Karpas-422 (cell line): ENCODE measurements around the gene GABBR2. TPM values are rescaled to one million over a fixed set of nuclear protein-coding genes. Genes with fewer than 3 reads are reported as not detected.

Source experiments
- DNase-seq: peaks from one replicate; pipeline ENCODE4 v3.0.0-alpha.2; 2015
- H2AFZ ChIP-seq: fragments of 200-600 bp; sonication (generic); 2 replicates; pipeline ENCODE4 v1.6.1; 2014; ENCODE audit warnings: antibody characterized with exemption, low read length, mixed read lengths
- H3K27ac ChIP-seq: fragments of 200-600 bp; sonication (generic); 2 replicates; pipeline ENCODE4 v1.5.1; 2014; ENCODE audit warnings: mild to moderate bottlenecking, low read length, moderate library complexity
- H3K27me3 ChIP-seq: fragments of 200-600 bp; sonication (generic); 2 replicates; pipeline ENCODE4 v1.6.1; 2014; ENCODE audit warnings: low read length, mixed read lengths
- H3K36me3 ChIP-seq: fragments of 200-600 bp; sonication (generic); 2 replicates; pipeline ENCODE4 v1.6.1; 2014; ENCODE audit warnings: low read length, mixed read lengths; ENCODE audit not compliant: insufficient read depth
- H3K4me1 ChIP-seq: fragments of 200-600 bp; sonication (generic); 2 replicates; pipeline ENCODE4 v1.6.1; 2014; ENCODE audit warnings: mild to moderate bottlenecking, low read length, mixed read lengths
- H3K4me2 ChIP-seq: fragments of 200-600 bp; sonication (generic); 2 replicates; pipeline ENCODE4 v1.6.1; 2014; ENCODE audit warnings: low read length, low read depth, mild to moderate bottlenecking; ENCODE audit not compliant: poor library complexity, severe bottlenecking
- H3K4me3 ChIP-seq: fragments of 200-600 bp; sonication (generic); 2 replicates; pipeline ENCODE4 v1.5.1; 2014; ENCODE audit warnings: mild to moderate bottlenecking, antibody characterized with exemption, low read length, mixed read lengths
- H3K79me2 ChIP-seq: fragments of 200-600 bp; sonication (generic); 2 replicates; pipeline ENCODE4 v1.6.1; 2014; ENCODE audit warnings: mild to moderate bottlenecking, low read length, mixed read lengths
- H3K9ac ChIP-seq: fragments of 200-600 bp; sonication (generic); 2 replicates; pipeline ENCODE4 v1.6.0; 2014; ENCODE audit warnings: low read length
- H3K9me2 ChIP-seq: fragments of 200-600 bp; sonication (generic), shearing (Covaris generic); replicated peaks from 2 replicates; pipeline ENCODE4 v1.6.0; 2014; ENCODE audit warnings: mild to moderate bottlenecking, low read length, moderate library complexity; ENCODE audit not compliant: insufficient read depth
- H3K9me3 ChIP-seq: fragments of 300-700, 200-600 bp; sonication (generic); 2 replicates; pipeline ENCODE4 v1.6.1; 2014; ENCODE audit warnings: low read length, mixed read lengths
- H4K20me1 ChIP-seq: fragments of 200-600 bp; sonication (generic); 2 replicates; pipeline ENCODE4 v1.6.1; 2014; ENCODE audit warnings: mild to moderate bottlenecking, antibody characterized with exemption, low read length, low read depth; ENCODE audit not compliant: insufficient read depth
- total RNA-seq: library from RNA; depleted of rRNA; stranded (reverse); fragments of >200 nt; shearing (Covaris generic); gene quantifications from 2 replicates; pipeline ENCODE4 v1.2.3, GENCODE V29; 2014; ENCODE audit warnings: low replicate concordance

GABBR2 gene
- total RNA-seq, 1 experiment from 2014 or later = 0.30 TPM

DNA sequence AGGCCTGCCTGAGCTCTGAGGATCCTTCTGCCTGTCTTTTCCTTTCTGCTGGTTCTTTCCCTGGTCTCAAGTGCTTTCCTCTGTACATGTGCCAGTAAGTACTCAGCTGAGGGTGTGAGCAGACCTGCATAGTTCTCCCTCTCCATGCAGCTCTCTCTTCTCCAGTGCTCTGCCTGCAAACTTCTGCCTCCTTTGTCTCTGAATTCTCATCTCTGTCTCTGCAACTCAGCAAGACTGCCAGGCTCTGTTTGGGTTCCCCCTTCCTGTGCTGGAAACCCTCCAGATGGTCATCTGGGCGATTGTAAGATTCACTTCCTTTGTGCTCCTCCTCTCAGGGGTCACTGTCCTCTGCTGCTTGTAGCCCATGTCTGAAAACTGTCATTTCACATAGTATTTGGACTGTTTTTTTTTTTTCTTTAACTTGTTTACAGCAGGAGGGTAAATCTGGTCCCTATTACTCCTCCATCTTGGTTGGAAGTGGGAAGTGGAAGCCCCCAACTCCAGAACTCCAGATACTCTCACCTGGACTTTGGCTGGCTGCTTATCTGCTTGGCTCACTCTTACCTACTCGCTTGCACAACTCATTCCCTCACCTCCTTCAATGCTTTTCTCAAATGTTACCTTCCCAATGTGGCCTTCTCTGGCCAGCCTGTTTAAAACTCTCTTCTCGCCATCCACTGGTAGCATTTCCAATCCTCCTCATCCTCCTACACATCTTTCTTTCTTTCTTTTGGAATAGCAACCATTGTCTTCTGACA, 278.0 kb downstream of the GABBR2 start:
- no peak overlapping the region for H3K4me2 ChIP-seq
- H3K4me3 ChIP-seq = no peak overlapping the region
- no peaks in the 10 kb centered on the region for H3K9me2 ChIP-seq
- DNase-seq = no peak
- no peaks in the 10 kb centered on the region for H3K9me3 ChIP-seq
- H3K4me1 ChIP-seq = no peaks in the 10 kb centered on the region
- no peak overlapping the region for H3K9ac ChIP-seq
- H4K20me1 ChIP-seq = no peaks in the 10 kb centered on the region
- H3K36me3 ChIP-seq = no peaks in the 10 kb centered on the region
- H2AFZ ChIP-seq = no peak overlapping the region
- no peak overlapping the region for H3K27ac ChIP-seq
- no peaks in the 10 kb centered on the region for H3K27me3 ChIP-seq
- no peaks in the 10 kb centered on the region for H3K79me2 ChIP-seq

DNA sequence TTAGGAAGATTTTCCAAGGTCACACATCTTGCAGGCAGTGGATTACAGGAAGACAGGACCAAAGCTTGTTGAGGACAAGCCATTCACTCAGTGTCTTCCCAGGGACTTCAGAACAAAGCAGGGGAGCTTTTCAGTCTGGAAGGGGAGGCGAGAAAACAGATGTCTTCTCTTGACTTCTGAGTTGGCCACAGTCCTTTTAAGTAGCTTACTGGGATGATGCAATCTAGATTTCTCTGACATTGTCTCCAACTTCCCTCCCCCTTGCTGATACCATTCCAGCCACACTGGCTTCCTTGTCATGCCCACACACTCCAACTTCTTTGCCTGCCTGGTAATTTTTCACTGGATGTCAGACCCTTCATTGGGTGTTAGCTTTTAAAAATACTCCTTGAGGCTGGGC, 279.1 kb downstream of the GABBR2 start:
- H3K9ac ChIP-seq = no peak overlapping the region
- H3K27ac ChIP-seq = no peak overlapping the region
- no peaks in the 10 kb centered on the region for H3K9me3 ChIP-seq
- no peaks in the 10 kb centered on the region for H3K36me3 ChIP-seq
- no peaks in the 10 kb centered on the region for H3K27me3 ChIP-seq
- no peaks in the 10 kb centered on the region for H4K20me1 ChIP-seq
- no peak overlapping the region for H3K4me3 ChIP-seq
- no peak for DNase-seq
- H3K79me2 ChIP-seq = no peaks in the 10 kb centered on the region
- no peak overlapping the region for H3K4me2 ChIP-seq
- no peaks in the 10 kb centered on the region for H3K4me1 ChIP-seq
- no peaks in the 10 kb centered on the region for H3K9me2 ChIP-seq
- H2AFZ ChIP-seq = no peak overlapping the region

DNA sequence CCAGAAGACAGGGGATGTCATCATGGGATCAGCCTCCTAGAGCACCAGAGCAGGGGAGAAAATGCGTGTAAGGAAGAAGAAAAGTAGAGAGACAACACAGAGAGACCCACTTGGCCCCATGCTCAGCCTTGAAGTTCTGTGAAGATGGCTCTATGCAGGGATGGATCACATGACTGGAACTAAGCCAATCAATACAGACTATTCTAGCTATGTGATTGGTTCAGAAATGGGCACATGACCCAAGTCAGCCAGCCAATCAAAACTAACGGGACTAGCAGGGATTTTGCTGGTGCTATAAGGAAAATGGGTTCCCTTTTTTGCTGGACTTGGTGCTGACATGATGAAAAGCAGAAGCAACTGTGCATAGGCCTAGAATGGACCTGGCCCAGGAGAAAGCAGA, 280.3 kb downstream of the GABBR2 start:
- peak; percentile 50 for DNase-seq
- no peaks in the 10 kb centered on the region for H4K20me1 ChIP-seq
- H3K4me1 ChIP-seq = no peaks in the 10 kb centered on the region
- H3K4me3 ChIP-seq = no peak overlapping the region
- no peak overlapping the region for H3K27ac ChIP-seq
- no peak overlapping the region for H3K4me2 ChIP-seq
- no peaks in the 10 kb centered on the region for H3K27me3 ChIP-seq
- H3K79me2 ChIP-seq = no peaks in the 10 kb centered on the region
- no peak overlapping the region for H2AFZ ChIP-seq
- no peak overlapping the region for H3K9ac ChIP-seq
- no peaks in the 10 kb centered on the region for H3K9me3 ChIP-seq
- no peaks in the 10 kb centered on the region for H3K36me3 ChIP-seq
- no peaks in the 10 kb centered on the region for H3K9me2 ChIP-seq

DNA sequence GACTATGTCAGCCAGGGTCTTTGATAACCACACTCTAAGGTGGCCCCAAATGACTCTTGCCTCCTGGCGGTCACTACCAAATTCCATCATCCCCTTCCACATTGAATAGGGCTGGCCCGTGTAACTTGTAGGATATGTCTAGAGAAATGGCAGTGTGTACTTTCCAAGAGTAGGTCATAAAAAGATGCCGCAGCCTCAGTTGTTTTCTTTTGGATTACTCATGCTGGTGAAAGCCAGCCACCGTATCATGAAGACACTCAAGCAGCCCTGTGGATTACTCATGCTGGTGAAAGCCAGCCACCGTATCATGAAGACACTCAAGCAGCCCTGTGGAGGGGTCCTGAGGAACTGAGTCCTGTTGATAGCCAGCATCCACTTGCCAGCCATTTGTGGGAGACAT, 281.2 kb downstream of the GABBR2 start:
- H3K27me3 ChIP-seq = no peaks in the 10 kb centered on the region
- no peak overlapping the region for H3K9ac ChIP-seq
- H3K27ac ChIP-seq = no peak overlapping the region
- H2AFZ ChIP-seq = no peak overlapping the region
- H3K79me2 ChIP-seq = no peaks in the 10 kb centered on the region
- H3K4me3 ChIP-seq = no peak overlapping the region
- no peak for DNase-seq
- H3K9me2 ChIP-seq = no peaks in the 10 kb centered on the region
- H3K9me3 ChIP-seq = no peaks in the 10 kb centered on the region
- H3K4me2 ChIP-seq = no peak overlapping the region
- no peaks in the 10 kb centered on the region for H3K36me3 ChIP-seq
- H4K20me1 ChIP-seq = no peaks in the 10 kb centered on the region
- H3K4me1 ChIP-seq = no peaks in the 10 kb centered on the region

DNA sequence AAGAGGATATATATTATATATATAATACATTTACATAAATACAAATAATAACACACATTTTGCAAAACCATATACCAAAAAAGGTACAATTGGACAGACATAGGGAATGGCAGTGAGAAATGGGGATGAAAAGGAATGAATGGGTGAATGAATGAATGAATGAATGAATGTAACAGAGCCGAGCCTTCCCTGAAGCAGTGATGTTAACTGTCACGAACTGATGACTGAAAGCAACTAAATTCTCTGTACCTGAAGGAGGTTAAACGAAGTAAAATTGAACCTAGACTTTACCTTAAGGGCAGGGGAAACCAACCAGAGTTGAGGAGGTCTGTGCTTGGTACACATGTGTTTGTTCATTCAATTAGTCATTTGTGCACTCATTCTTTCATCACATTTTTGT, 283.7 kb downstream of the GABBR2 start:
- Histone ChIP-seq H3K27me3 (no peaks in the 10 kb centered on the region), H3K36me3 (no peaks in the 10 kb centered on the region), H3K4me1 (no peaks in the 10 kb centered on the region), H3K4me3 (no peak overlapping the region), H3K9ac (no peak overlapping the region), H3K4me2 (no peak overlapping the region), H3K9me2 (no peaks in the 10 kb centered on the region), H3K27ac (no peak overlapping the region), H2AFZ (no peak overlapping the region), H4K20me1 (no peaks in the 10 kb centered on the region), H3K9me3 (no peaks in the 10 kb centered on the region), H3K79me2 (no peaks in the 10 kb centered on the region)
- DNase-seq = no peak

DNA sequence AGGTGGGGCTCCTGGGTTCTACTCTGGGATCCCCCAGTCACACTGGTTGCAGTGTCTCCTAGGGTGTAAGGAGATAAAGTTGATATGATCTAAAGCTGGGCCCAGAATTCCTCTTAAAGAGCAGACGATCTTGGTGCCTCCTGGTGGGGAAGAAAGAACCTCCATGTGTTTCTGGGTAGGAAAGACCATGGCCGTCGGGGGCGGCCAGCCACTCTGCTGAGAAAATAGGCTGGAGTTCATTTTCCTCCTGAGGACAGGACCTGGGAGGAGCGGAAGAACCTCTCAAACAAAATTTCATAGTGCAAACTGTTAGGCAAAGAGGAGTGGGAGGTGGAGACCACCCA, 289.5 kb downstream of the GABBR2 start:
- no peak overlapping the region for H3K27ac ChIP-seq
- no peaks in the 10 kb centered on the region for H3K36me3 ChIP-seq
- H3K4me2 ChIP-seq = no peak overlapping the region
- H3K27me3 ChIP-seq = no peaks in the 10 kb centered on the region
- H3K9me3 ChIP-seq = no peaks in the 10 kb centered on the region
- no peaks in the 10 kb centered on the region for H3K79me2 ChIP-seq
- H2AFZ ChIP-seq = no peak overlapping the region
- H3K4me3 ChIP-seq = no peak overlapping the region
- no peak for DNase-seq
- H3K9me2 ChIP-seq = no peaks in the 10 kb centered on the region
- H3K9ac ChIP-seq = no peak overlapping the region
- no peaks in the 10 kb centered on the region for H4K20me1 ChIP-seq
- H3K4me1 ChIP-seq = no peaks in the 10 kb centered on the region

DNA sequence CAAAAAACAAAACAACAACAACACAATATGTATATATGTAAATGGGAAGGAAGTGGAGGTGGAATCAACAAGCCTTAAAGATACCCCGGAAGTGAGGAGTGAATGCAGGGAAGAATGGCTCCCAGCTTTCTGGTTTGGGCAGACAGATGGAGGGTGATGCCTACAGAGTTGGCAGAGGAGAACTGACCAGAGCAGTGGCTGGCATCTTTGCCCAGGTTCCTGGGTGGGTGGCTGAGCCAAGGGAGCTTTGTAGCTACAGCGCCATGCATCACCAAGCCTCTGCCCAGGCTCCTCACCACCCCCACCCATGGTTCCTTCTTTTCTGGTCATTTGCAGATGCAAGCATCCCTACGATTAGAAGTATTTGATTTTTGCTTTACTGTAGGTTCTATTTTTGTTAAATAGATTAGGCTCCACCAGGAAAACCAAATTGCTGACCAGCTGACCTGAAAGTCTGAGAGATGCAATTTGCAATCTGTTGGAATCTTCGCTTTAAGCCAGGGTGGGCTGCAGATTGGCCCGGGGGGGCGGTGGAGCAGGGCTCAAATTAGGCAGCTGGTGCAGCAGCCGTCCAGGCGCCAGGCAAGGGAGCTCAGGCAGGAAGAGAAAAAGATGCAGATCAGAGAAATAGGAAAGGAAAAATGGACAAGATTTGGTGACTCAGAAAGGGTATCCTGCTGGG, 290.0 kb downstream of the GABBR2 start:
- H3K4me3 ChIP-seq = no peak overlapping the region
- H3K27ac ChIP-seq = no peak overlapping the region
- no peaks in the 10 kb centered on the region for H3K27me3 ChIP-seq
- H3K79me2 ChIP-seq = no peaks in the 10 kb centered on the region
- DNase-seq = no peak
- no peaks in the 10 kb centered on the region for H3K4me1 ChIP-seq
- no peaks in the 10 kb centered on the region for H3K9me3 ChIP-seq
- H3K4me2 ChIP-seq = no peak overlapping the region
- H3K9ac ChIP-seq = no peak overlapping the region
- no peaks in the 10 kb centered on the region for H4K20me1 ChIP-seq
- no peaks in the 10 kb centered on the region for H3K36me3 ChIP-seq
- H2AFZ ChIP-seq = no peak overlapping the region
- no peaks in the 10 kb centered on the region for H3K9me2 ChIP-seq

DNA sequence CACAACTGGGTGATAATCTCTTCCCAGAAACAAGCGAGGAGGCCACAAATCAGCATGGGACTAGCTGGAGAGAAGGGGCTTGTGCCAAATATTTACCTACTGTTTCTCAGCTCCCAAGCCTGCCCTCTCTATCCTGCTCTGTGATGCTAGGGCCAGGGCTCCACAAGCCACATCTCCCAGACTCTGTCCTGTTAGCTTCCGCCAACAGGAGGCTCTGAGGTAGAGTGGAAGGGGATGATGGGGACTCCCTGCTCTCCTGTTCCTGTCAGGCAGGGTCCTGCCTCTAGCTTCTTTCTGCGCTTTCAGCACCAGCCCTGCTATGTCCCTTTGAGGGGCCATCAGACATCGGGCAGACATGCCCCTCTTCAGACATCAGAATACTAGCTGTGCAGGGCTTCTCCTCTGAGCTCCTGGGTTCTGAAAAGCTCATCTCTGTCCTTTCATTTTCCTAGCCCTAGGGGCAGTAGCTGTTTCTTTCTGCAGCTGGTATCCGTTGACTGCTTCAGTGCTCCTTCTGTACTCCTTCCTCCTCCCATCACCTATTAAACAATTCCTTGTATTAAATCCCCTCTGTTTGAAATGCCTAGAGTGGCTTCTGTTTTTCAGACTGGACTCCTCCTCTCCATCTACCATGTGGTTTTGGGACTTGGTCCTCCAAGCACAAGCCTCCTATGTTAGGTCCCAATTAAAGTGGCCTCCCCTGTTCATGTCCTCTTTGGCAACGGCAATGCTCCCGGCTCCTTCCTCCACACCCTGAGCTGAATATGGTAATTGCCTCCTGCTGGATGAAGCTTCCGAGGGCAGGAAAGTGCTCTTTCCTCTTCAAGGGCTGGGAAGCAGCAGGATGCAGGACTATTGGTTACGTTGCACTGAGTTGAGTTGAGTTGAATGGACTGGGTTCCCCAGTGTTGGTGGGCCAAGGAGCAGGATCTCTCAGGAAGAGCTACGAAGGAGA, 292.2 kb downstream of the GABBR2 start:
- Histone ChIP-seq H3K9me2 (no peaks in the 10 kb centered on the region), H3K4me3 (no peak overlapping the region), H3K27ac (no peak overlapping the region), H3K4me1 (no peaks in the 10 kb centered on the region), H4K20me1 (no peaks in the 10 kb centered on the region), H3K36me3 (no peaks in the 10 kb centered on the region), H3K27me3 (no peaks in the 10 kb centered on the region), H3K79me2 (no peaks in the 10 kb centered on the region), H3K4me2 (no peak overlapping the region), H3K9ac (no peak overlapping the region), H3K9me3 (no peaks in the 10 kb centered on the region), H2AFZ (no peak overlapping the region)
- no peak for DNase-seq
